Neural cell (in vitro differentiated cells): ENCODE measurements around the gene KCNAB1.

Source experiments
- EP300 ChIP-seq: fragments of 450-650 bp; conservative IDR thresholded peaks from 2 replicates; pipeline ENCODE4 v1.6.1; 2014; ENCODE audit warnings: antibody characterized with exemption, mild to moderate bottlenecking, moderate library complexity; ENCODE audit not compliant: poor library complexity, severe bottlenecking
- EZH2 ChIP-seq: fragments of 200-600, 300-800 bp; shearing (Covaris generic), sonication (generic); IDR thresholded peaks from 2 replicates; pipeline ENCODE4 v1.6.1; 2014; ENCODE audit warnings: antibody characterized with exemption, low read length, borderline replicate concordance, mild to moderate bottlenecking; ENCODE audit not compliant: insufficient read depth, poor library complexity, severe bottlenecking
- POLR2AphosphoS5 ChIP-seq: IDR thresholded peaks from 2 replicates; pipeline ENCODE4 v1.6.1; 2012
- TF ChIP-seq, protein P1 (sequence below): fragments of 450-650 bp; IDR thresholded peaks from 2 replicates; pipeline ENCODE4 v1.5.1; 2014; ENCODE audit warnings: antibody characterized with exemption, mild to moderate bottlenecking, moderate library complexity; ENCODE audit not compliant: poor library complexity, severe bottlenecking

DNA sequence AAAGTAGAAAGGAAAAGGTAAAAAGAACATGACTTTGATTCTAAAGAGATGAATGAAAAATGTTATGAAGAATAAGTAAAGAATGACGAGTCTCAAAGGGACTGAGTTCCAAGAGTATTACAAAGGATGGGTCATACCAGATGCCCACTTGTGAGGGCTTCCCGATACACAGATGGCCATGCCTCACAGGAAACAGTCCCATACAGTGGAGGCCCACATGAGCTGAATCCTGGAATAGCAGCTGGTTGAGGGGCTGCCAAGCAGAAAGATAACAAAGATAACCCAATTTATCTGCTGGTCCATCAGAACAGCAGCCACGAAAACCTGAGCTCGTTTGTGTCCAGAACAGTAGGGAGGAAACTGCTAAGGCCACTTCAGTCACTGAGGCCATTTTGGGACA is 430.9 kb downstream of the KCNAB1 start:
- TF ChIP-seq EP300 (no peak), POLR2AphosphoS5 (no peak), EZH2 (no peak)
- TF ChIP-seq, protein P1, sequence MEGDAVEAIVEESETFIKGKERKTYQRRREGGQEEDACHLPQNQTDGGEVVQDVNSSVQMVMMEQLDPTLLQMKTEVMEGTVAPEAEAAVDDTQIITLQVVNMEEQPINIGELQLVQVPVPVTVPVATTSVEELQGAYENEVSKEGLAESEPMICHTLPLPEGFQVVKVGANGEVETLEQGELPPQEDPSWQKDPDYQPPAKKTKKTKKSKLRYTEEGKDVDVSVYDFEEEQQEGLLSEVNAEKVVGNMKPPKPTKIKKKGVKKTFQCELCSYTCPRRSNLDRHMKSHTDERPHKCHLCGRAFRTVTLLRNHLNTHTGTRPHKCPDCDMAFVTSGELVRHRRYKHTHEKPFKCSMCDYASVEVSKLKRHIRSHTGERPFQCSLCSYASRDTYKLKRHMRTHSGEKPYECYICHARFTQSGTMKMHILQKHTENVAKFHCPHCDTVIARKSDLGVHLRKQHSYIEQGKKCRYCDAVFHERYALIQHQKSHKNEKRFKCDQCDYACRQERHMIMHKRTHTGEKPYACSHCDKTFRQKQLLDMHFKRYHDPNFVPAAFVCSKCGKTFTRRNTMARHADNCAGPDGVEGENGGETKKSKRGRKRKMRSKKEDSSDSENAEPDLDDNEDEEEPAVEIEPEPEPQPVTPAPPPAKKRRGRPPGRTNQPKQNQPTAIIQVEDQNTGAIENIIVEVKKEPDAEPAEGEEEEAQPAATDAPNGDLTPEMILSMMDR: no peak
